Activated T-cell treated with anti-CD3 and anti-CD28 coated beads for 48 hours (primary cell): ENCODE data around the gene EBP.
"Not testable (repeated sequence)": the region's sequence is repeated elsewhere in the genome, so short reads cannot be mapped to it uniquely, and the experiment has no call there.

ENCODE experiments used
- DNase-seq: peaks from one replicate; pipeline ENCODE4 v3.0.0-alpha.2; 2020; ENCODE audit warnings: low read depth

EBP gene

GRCh38 chrX:48525853-48526252 is 4.2 kb downstream of the EBP start:
- DNase-seq, result not testable (repeated sequence)

GRCh38 chrX:48530736-48531135 is 9.1 kb downstream of the EBP start:
- DNase-seq, result no peak

GRCh38 chrX:48531358-48531959 is 9.9 kb downstream of the EBP start:
- DNase-seq, result no peak

GRCh38 chrX:48532161-48532560 is 10.6 kb downstream of the EBP start:
- no peak for DNase-seq

- DNase-seq, result no peak
Measured at GRCh38 chrX:48533165-48533564, 11.6 kb downstream of the EBP start.

GRCh38 chrX:48538641-48539344 is 17.2 kb downstream of the EBP start:
- no peak for DNase-seq

GRCh38 chrX:48539345-48540027 is 17.9 kb downstream of the EBP start, which contains the start of gene TBC1D25:
TSS of gene TBC1D25 (plus strand) at chrX:48539714. CDS start at chrX:48539798, 84 bp downstream.
- DNase-seq, result peak; percentile 92

GRCh38 chrX:48540028-48540375 is 18.4 kb downstream of the EBP start:
- DNase-seq, result peak; percentile 41

GRCh38 chrX:48540480-48540879 is 18.9 kb downstream of the EBP start:
- no peak for DNase-seq

- no peak for DNase-seq
Measured at GRCh38 chrX:48541140-48541814, 19.7 kb downstream of the EBP start.

GRCh38 chrX:48548871-48549270 is 27.3 kb downstream of the EBP start:
- no peak for DNase-seq

- not testable (repeated sequence) for DNase-seq
Measured at GRCh38 chrX:48555731-48556325, 34.2 kb downstream of the EBP start.

GRCh38 chrX:48558271-48558670 is 36.7 kb downstream of the EBP start:
- DNase-seq, result no peak

- no peak for DNase-seq
Measured at GRCh38 chrX:48559636-48560035, 38.0 kb downstream of the EBP start.

- no peak for DNase-seq
Measured at GRCh38 chrX:48560056-48560455, 38.4 kb downstream of the EBP start.

GRCh38 chrX:48560681-48561080 is 39.1 kb downstream of the EBP start:
- no peak for DNase-seq

GRCh38 chrX:48569958-48570357 is 48.4 kb downstream of the EBP start:
- DNase-seq, result no peak

GRCh38 chrX:48573690-48574269 is 52.2 kb downstream of the EBP start:
- no peak for DNase-seq

GRCh38 chrX:48574270-48575266 is 53.0 kb downstream of the EBP start, which contains the start of gene RBM3:
TSS of gene RBM3 (plus strand) at chrX:48574484. CDS start at chrX:48575181, 697 bp downstream.
- DNase-seq, result peak; percentile 86

- no peak for DNase-seq
Measured at GRCh38 chrX:48575642-48576041, 54.0 kb downstream of the EBP start.

GRCh38 chrX:48576108-48576507 is 54.5 kb downstream of the EBP start:
- no peak for DNase-seq
